Karpas-422 (cell line): ENCODE data around the gene PEX16. TPM values are rescaled to one million over a fixed set of nuclear protein-coding genes. Genes with fewer than 3 reads are reported as not detected.

ENCODE experiments used
- DNase-seq: peaks from one replicate; pipeline ENCODE4 v3.0.0-alpha.2; 2015
- H2AFZ ChIP-seq: fragments of 200-600 bp; sonication (generic); 2 replicates; pipeline ENCODE4 v1.6.1; 2014; ENCODE audit warnings: antibody characterized with exemption, low read length, mixed read lengths
- H3K27ac ChIP-seq: fragments of 200-600 bp; sonication (generic); 2 replicates; pipeline ENCODE4 v1.5.1; 2014; ENCODE audit warnings: mild to moderate bottlenecking, low read length, moderate library complexity
- H3K27me3 ChIP-seq: fragments of 200-600 bp; sonication (generic); 2 replicates; pipeline ENCODE4 v1.6.1; 2014; ENCODE audit warnings: low read length, mixed read lengths
- H3K36me3 ChIP-seq: fragments of 200-600 bp; sonication (generic); 2 replicates; pipeline ENCODE4 v1.6.1; 2014; ENCODE audit warnings: low read length, mixed read lengths; ENCODE audit not compliant: insufficient read depth
- H3K4me1 ChIP-seq: fragments of 200-600 bp; sonication (generic); 2 replicates; pipeline ENCODE4 v1.6.1; 2014; ENCODE audit warnings: mild to moderate bottlenecking, low read length, mixed read lengths
- H3K4me2 ChIP-seq: fragments of 200-600 bp; sonication (generic); 2 replicates; pipeline ENCODE4 v1.6.1; 2014; ENCODE audit warnings: low read length, low read depth, mild to moderate bottlenecking; ENCODE audit not compliant: poor library complexity, severe bottlenecking
- H3K4me3 ChIP-seq: fragments of 200-600 bp; sonication (generic); 2 replicates; pipeline ENCODE4 v1.5.1; 2014; ENCODE audit warnings: mild to moderate bottlenecking, antibody characterized with exemption, low read length, mixed read lengths
- H3K79me2 ChIP-seq: fragments of 200-600 bp; sonication (generic); 2 replicates; pipeline ENCODE4 v1.6.1; 2014; ENCODE audit warnings: mild to moderate bottlenecking, low read length, mixed read lengths
- H3K9ac ChIP-seq: fragments of 200-600 bp; sonication (generic); 2 replicates; pipeline ENCODE4 v1.6.0; 2014; ENCODE audit warnings: low read length
- H3K9me2 ChIP-seq: fragments of 200-600 bp; sonication (generic), shearing (Covaris generic); replicated peaks from 2 replicates; pipeline ENCODE4 v1.6.0; 2014; ENCODE audit warnings: mild to moderate bottlenecking, low read length, moderate library complexity; ENCODE audit not compliant: insufficient read depth
- H3K9me3 ChIP-seq: fragments of 300-700, 200-600 bp; sonication (generic); 2 replicates; pipeline ENCODE4 v1.6.1; 2014; ENCODE audit warnings: low read length, mixed read lengths
- H4K20me1 ChIP-seq: fragments of 200-600 bp; sonication (generic); 2 replicates; pipeline ENCODE4 v1.6.1; 2014; ENCODE audit warnings: mild to moderate bottlenecking, antibody characterized with exemption, low read length, low read depth; ENCODE audit not compliant: insufficient read depth
- total RNA-seq: library from RNA; depleted of rRNA; stranded (reverse); fragments of >200 nt; shearing (Covaris generic); gene quantifications from 2 replicates; pipeline ENCODE4 v1.2.3, GENCODE V29; 2014; ENCODE audit warnings: low replicate concordance

Gene PEX16
- total RNA-seq, 1 experiment from 2014 or later: 89.3 TPM

DNA sequence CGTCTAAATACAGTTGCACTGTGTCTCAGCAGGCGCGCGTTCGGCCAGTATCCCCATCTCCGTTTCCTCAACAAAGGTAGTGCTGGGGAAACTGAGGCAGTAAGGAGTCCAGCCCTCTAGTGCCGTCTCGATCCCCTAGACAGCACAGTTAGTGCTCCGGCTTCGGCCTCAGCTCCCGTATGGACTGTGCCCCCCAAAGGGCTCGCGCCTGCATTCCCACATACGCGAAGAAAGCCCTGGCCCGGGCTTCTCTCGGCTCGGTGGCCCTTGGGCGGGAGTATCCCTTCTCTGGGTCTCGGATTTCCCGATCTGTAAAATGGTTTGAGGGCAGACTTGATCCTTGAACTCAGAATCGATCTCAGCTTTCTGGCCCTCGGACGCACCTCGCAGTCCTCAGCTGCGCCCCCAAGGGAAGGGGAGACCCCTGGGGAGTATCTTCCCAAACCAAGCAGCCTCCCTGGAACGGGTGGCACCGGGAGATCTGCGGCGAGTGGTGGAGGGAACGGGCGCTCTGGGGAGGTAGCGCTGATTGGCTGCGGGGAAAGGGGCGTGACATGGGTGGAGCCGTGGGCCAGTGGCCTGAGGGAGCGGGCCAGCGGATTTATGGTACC, 759 bp upstream of the PEX16 start:
- Histone ChIP-seq H3K9ac (peak overlapping the region; percentile 97), H3K4me2 (peak overlapping the region; percentile 94), H3K27ac (peak overlapping the region; percentile 76), H3K79me2 (peaks cover 25% of the 10 kb centered on the region), H3K4me1 (peaks cover 39% of the 10 kb centered on the region), H4K20me1 (peaks cover 4% of the 10 kb centered on the region; the same call in 1 of the 2 replicates), H2AFZ (peak overlapping the region; percentile 67; the same call in 1 of the 2 replicates), H3K27me3 (no peaks in the 10 kb centered on the region), H3K4me3 (peak overlapping the region; percentile 95), H3K36me3 (no peaks in the 10 kb centered on the region; the same call in 1 of the 2 replicates), H3K9me2 (no peaks in the 10 kb centered on the region), H3K9me3 (no peaks in the 10 kb centered on the region)
- peak; percentile 86 for DNase-seq

DNA sequence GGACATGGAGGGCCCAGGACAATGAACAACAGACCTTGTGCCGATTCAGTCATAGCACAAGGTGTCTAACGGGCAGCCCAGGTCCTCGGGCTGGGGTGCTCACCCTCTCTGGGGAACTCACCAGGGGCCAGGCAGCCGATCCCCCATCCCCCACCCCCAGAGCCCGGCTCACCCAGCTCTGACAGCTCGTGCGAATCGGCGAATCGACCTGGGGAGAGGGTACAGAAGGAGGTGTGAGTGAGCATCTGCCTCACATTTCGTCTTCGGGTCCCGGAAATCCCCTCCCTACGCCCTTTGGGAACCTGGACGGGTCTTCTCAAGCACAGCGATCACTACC, 423 bp downstream of the PEX16 start:
- H2AFZ ChIP-seq: 0 out of 2 replicates have a peak overlapping the region, but pooled peaks have one; percentile 34
- peaks cover 4% of the 10 kb centered on the region; the same call in 1 of the 2 replicates for H4K20me1 ChIP-seq
- H3K9me3 ChIP-seq: no peaks in the 10 kb centered on the region
- no peaks in the 10 kb centered on the region for H3K27me3 ChIP-seq
- DNase-seq: no peak
- peak overlapping the region; percentile 95 for H3K4me3 ChIP-seq
- H3K4me1 ChIP-seq: peaks cover 27% of the 10 kb centered on the region
- peak overlapping the region; percentile 94 for H3K4me2 ChIP-seq
- H3K79me2 ChIP-seq: peaks cover 25% of the 10 kb centered on the region
- H3K27ac ChIP-seq: peak overlapping the region; percentile 76
- no peaks in the 10 kb centered on the region for H3K9me2 ChIP-seq
- H3K9ac ChIP-seq: peak overlapping the region; percentile 97
- H3K36me3 ChIP-seq: no peaks in the 10 kb centered on the region; the same call in none of the 2 replicates

DNA sequence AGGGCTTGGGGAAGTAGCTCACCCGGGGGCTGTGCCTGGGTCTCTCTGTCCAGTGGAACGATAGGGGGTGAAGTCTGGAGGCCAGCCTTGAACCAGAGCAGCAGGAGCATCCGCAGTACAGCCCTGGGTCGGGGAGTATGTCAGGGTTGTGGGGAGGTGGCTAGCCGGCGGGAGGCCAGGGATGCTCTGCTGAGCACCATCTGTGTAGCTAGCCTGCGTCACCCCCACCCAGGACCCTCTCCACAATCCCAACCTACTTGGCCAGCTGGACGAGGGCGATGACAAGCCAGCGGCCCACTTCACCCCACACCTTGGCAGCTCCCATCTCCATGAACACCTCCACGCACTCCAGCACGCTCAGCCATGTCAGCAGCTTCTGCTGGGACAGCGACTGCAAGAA, 2.2 kb downstream of the PEX16 start:
- Histone ChIP-seq H2AFZ (no peak overlapping the region), H3K4me1 (peaks cover 24% of the 10 kb centered on the region), H3K27me3 (no peaks in the 10 kb centered on the region), H3K9me3 (no peaks in the 10 kb centered on the region), H3K79me2 (peaks cover 25% of the 10 kb centered on the region), H3K9me2 (no peaks in the 10 kb centered on the region), H3K9ac (no peak overlapping the region), H3K27ac (no peak overlapping the region), H4K20me1 (peaks cover 4% of the 10 kb centered on the region; the same call in 1 of the 2 replicates), H3K4me3 (no peak overlapping the region), H3K36me3 (peaks cover 2% of the 10 kb centered on the region), H3K4me2 (no peak overlapping the region)
- no peak for DNase-seq

DNA sequence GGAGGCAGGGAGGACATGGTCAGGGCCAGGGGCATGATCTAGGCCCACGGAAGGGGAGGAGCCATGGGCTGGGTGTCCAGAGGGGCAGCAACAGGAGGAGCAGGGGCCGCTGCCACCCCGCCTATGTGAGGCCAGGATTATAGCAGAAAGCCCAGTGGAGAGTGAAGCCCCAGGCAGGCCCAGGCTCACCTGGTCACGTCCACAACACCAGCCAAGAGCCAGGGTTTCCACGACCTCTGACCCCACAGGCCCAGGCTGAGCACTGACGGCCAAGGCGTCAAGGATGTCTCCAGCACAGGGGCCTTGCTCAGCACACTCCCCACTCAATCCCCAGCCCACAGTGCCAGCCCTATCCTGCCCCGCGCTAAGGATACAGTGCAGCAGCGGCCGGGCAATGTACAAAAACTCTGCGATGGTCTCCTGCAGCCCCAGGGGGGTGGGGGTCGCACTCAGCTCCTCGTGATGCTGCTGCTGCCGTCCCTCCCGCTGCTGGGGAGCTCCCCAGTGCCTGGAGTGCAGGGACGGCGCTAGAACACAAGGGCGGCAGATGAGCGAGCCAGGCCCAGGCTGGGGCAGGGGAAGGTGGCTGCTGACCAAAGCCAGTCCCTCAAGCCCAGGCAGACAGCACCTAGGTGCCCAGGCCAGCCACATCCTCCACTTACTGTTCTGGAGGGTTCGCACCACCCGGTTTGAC, 3.6 kb downstream of the PEX16 start:
- H3K27ac ChIP-seq: no peak overlapping the region
- peaks cover 2% of the 10 kb centered on the region for H3K36me3 ChIP-seq
- no peak overlapping the region for H3K9ac ChIP-seq

DNA sequence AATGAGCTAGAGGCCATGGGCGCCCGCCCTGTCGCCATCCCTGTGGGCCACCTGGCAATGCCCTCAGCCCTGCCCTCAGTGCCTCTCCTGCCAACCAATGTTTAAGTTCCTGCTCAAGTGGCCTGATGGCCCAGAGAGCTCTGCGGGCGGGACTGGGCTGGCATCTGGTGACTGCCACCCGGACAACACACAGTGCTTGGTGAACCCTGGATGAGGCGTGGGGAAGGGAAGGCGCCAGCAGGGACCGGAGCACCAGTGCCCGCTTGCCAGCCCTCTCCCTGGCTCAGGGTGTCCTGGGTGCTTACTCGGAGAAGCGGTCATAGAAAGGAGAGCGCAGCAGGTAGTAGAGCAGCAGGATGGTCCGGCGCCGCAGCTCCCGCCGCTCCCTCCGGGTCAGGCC, 4.2 kb downstream of the PEX16 start:
- no peak for DNase-seq
- Histone ChIP-seq H2AFZ (no peak overlapping the region), H3K27me3 (no peaks in the 10 kb centered on the region), H3K27ac (no peak overlapping the region), H3K4me3 (no peak overlapping the region), H3K36me3 (peaks cover 2% of the 10 kb centered on the region), H3K9me2 (no peaks in the 10 kb centered on the region), H3K9ac (no peak overlapping the region), H3K79me2 (peaks cover 25% of the 10 kb centered on the region), H3K9me3 (no peaks in the 10 kb centered on the region), H3K4me1 (peaks cover 16% of the 10 kb centered on the region), H3K4me2 (no peak overlapping the region), H4K20me1 (peaks cover 6% of the 10 kb centered on the region; the same call in 1 of the 2 replicates)

More for the DNA sequence above, 3.6 kb downstream of the PEX16 start:
- Histone ChIP-seq H3K27me3 (no peaks in the 10 kb centered on the region), H3K4me1 (peaks cover 21% of the 10 kb centered on the region), H3K4me2 (no peak overlapping the region), H2AFZ (no peak overlapping the region), H3K9me3 (no peaks in the 10 kb centered on the region), H4K20me1 (peaks cover 4% of the 10 kb centered on the region; the same call in 1 of the 2 replicates), H3K9me2 (no peaks in the 10 kb centered on the region), H3K4me3 (no peak overlapping the region), H3K79me2 (peaks cover 25% of the 10 kb centered on the region)
- no peak for DNase-seq

DNA sequence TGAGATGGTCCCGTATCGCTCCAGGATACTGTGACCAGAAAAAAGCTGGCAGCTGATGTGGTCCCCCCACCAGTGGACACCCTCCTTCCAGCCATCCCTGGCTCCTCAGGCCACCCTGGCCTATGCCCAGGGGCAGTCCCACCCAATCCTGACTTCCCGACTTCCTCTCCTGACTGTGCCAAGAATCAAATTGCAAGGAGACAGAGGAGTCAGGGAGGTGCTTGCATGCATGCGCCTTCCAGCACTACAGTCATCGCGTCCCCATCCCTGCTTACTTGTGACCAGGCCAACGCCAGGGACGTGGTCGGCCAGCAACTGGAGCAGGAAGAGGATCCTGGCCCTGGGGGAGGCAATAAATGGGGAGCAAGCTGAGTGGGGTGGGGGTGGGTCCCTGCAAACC, 7.1 kb downstream of the PEX16 start:
- Histone ChIP-seq H3K9me3 (no peaks in the 10 kb centered on the region), H3K4me2 (no peak overlapping the region), H3K79me2 (peaks cover 6% of the 10 kb centered on the region), H3K36me3 (peaks cover 2% of the 10 kb centered on the region; the same call in 1 of the 2 replicates), H4K20me1 (peaks cover 6% of the 10 kb centered on the region; the same call in 1 of the 2 replicates), H3K27me3 (no peaks in the 10 kb centered on the region), H3K27ac (no peak overlapping the region), H3K9ac (no peak overlapping the region), H3K4me1 (no peaks in the 10 kb centered on the region), H3K4me3 (no peak overlapping the region), H3K9me2 (no peaks in the 10 kb centered on the region), H2AFZ (no peak overlapping the region)
- no peak for DNase-seq

DNA sequence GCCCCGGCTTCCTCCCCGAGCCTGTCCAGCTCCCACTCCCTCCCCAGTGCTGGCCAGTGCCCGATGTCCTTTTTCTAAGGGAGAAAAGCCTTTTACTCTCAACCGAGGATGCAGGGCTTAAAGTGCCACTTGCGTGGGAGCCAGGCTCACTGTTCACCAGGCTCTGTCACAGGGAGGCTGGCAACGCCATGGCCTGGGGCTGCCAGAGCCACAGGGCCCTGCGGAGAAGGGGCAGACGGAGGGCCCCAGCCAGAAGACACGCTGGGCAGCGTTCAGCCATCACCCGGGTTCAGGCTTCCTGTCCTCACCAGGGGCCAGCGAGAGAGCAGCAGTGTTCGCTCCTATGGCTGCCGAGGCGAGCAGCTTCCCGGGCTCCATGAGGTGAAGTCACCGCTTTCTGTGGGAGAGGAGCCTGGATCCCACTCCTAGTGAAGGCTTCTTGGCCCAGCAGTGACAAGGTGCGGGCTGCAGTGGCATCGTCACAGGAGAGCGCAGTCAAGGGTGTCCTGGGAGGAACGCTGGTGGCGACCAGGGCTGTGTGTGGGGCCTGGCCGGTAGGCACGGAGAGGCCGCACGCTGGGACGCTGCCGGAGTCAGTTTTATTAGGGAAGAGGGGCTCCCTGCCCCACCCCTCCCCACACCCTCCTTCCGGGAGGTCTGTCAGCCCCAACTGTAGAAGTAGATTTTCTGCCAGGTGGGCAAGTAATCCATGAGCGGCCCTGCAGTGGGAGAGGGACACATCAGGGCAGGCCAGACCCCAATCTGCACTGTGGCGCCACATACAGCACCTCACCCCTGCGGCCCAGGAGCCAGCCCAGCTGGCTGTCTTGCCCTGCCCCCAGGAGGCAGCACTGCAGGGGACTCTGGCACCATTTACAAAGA, 7.8 kb downstream of the PEX16 start:
- no peak overlapping the region for H3K4me3 ChIP-seq
- H3K27me3 ChIP-seq: no peaks in the 10 kb centered on the region
- H2AFZ ChIP-seq: no peak overlapping the region
- H3K27ac ChIP-seq: no peak overlapping the region
- no peak for DNase-seq
- H3K36me3 ChIP-seq: peaks cover 2% of the 10 kb centered on the region; the same call in 1 of the 2 replicates
- no peaks in the 10 kb centered on the region for H3K9me2 ChIP-seq
- H4K20me1 ChIP-seq: peaks cover 6% of the 10 kb centered on the region; the same call in 1 of the 2 replicates
- H3K4me1 ChIP-seq: no peaks in the 10 kb centered on the region
- H3K9me3 ChIP-seq: no peaks in the 10 kb centered on the region
- H3K4me2 ChIP-seq: no peak overlapping the region
- H3K79me2 ChIP-seq: no peaks in the 10 kb centered on the region
- no peak overlapping the region for H3K9ac ChIP-seq
